ENCODE data around the gene RPH3AL.
"Not testable (repeated sequence)": the region's sequence is repeated elsewhere in the genome, so short reads cannot be mapped to it uniquely, and the experiment has no call there.

The RPH3AL gene

DNA sequence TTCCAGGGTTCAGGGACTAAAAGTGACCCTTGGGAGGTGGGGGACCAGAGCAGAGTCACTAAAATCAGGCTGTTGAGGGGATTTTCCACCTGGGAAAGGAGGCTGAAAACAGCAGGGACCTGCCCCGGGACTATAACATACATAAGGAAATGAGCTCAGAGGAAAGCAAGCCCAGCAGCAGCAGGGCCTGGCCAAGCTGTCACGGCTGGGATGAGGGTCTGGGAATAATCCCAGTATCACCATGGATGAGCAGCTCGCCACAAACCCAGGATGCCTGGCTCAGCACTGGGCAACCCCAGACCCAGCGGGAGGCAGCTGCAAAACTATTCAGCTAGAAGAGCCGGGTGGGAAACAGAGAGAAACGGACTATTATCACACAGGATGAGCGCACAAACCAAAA, 72.4 kb downstream of the RPH3AL start:
- DNase-seq: no peak

DNA sequence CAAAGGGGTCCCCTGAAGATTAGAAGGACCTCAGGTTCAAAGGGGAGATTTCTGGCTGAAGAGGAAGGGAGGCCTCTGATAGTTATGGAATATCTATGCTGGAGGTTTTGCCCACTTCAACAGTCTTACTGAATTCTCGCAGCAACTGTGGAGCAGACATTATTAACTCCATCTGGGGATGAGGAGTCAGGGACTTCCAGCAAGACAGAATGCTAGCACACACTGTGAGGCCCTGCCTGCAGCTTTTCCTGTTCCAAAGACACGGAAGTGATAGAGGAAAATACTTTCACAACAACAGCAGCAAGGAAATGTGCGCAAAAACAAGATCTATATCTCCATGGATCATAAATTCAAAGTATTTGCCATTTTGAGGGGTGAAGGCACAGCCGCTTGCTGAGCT, 72.8 kb downstream of the RPH3AL start:
- DNase-seq: no peak

DNA sequence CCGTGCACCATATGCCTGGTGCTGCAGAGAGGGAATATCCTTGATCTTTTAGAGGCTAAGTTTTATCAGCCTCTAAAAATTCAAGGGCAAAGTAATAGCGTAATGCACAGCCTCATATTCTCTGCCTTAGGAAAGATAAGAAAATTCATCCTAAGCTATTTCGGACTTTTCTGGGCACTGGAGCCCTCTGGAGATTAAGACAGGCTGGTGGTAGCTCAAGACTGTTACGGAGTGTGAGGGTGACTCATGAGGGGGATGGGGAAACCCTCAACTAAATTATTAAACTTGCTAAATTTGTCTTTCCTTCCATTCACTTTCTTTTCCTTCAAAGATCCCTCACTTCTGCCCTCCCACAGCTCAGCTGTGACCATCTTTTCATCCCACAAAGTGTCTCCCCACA, 73.3 kb downstream of the RPH3AL start:
- no peak for DNase-seq

DNA sequence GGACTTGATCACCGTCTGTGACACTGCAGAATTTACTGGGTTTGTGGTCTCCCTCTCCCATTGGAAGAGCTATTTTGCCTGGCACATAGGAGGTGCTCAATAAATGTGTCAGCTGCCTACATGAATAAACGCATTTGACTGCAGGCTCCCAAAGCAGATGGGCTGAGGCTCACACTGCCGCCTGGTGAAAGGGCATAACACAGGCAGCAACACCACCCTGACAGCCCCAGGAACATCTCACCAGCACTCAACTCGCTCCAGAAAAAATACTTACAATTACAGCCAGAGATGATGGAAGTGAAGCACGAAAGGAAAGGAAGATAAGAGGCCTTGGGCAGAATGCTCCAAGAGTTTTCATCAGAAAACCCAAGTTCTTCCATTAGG, 73.9 kb downstream of the RPH3AL start:
- DNase-seq: no peak

DNA sequence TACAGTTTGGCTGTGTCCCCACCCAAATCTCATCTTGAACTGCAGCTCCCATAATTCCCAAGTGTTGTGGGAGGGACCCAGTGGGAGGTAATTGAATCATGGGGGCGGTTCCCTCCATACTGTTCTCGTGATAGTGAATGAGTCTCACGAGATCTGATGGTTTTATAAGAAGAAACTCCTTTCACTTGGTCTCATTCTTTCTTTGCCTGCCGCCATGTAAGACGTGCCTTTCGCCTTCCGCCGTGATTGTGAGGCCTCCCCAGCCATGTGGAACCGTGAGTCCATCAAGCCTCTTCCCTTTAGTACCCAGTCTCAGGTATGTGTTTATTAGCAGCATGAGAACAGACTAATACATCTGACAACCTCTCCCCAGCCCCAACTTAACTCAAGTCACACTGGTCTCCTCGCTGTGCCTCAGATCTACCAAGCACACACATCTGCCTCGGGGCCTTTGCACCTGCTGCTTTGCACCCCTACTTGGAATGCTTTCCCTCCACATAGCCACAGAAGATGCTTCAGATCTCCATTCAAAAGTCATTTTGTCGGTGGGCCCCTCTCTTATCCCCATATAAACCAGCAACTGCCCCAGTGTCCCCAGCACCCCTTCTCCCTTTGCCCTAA, 74.4 kb downstream of the RPH3AL start:
- DNase-seq: no peak

DNA sequence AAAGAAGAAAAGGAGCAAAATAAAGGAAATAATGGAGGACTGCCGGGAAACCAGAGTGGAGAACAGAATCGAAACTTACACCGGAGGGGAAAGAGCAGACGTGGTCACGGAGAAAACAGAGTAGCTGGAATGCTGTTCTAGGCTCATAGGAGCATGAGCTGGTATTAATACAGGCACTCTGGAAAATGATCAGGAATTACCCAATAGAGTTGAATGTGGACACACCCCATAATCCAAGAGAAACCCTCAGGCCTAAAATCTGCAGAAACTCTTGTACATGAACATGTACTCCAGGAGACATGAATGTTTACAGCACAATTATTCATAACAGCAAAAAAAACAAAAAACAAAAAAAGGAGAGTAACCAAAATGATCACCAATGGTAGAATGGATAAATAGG, 77.7 kb downstream of the RPH3AL start:
- DNase-seq: no peak

DNA sequence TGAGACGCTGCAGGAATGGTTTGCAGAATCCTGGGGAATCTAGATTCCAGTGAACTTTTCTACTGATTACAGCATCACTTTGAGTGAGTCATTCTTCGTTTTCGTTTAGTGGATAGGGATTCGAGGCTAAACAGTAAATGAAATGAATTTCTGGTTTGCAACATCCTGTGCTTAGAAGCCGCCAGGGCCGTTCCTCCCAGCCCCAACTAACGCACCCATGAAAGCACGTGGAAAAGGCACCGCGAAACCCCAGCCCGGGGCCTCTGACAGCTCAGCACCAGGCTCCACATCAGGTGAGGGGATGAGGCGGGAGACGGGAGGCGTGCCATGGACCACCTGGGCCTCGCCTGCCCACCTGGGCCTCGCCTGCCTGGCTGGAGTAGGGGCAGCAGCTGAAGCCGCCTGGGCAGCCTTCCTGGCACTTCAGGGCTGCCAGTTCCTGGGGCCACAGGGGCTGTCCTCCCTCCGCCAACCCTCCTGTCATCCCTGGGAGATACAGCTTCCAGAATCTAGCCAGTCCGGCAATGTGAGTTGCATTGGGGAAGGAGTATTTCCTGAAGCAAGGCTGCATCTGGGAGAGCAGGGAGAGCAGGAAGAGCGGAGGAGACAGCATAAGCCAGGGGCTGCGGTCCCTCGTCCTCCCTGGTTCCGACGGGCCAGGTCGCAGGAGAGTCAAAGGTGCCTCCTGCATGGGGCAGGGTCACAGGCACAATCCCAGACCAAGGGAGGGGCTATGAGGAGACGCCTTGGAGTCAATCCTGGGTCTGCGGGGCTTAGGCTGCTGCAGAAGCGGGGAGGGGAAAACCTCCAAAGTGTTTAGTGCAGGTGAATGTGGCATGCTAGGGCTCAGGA, 78.4 kb downstream of the RPH3AL start:
- DNase-seq: no peak

DNA sequence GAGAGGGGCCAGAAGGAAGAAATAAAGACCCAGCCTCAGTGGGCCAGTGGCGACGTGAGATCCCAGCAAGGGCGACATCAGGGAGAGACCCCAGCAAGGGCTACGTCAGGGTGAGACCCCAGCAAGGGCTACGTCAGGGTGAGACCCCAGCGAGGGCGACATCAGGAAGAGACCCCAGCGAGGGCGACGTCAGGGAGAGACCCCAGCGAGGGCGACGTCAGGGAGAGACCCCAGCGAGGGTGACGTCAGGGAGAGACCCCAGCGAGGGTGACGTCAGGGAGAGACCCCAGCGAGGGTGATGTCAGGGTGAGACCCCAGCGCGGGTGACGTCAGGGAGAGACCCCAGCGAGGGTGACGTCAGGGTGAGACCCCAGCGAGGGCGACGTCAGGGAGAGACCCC, 79.8 kb downstream of the RPH3AL start:
- not testable (repeated sequence) for DNase-seq

DNA sequence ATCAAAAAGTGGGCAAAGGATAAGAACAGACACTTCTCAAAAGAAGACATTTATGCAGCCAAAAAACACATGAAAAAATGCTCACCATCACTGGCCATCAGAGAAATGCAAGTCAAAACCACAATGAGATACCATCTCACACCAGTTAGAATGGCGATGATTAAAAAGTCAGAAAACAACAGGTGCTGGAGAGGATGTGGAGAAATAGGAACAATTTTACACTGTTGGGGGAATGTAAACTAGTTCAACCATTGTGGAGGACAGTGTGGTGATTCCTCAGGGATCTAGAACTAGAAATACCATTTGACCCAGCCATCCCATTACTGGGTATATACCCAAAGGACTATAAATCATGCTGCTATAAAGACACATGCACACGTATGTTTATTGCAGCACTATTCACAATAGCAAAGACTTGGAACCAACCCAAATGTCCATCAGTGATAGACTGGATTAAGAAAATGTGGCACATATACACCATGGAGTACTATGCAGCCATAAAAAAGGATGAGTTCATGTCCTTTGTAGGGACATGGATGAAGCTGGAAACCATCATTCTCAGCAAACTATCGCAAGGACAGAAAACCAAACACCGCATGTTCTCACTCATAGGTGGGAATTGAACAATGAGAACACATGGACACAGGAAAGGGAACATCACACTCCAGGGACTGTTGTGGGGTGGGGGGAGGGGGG, 80.5 kb downstream of the RPH3AL start:
- DNase-seq: not testable (repeated sequence)

DNA sequence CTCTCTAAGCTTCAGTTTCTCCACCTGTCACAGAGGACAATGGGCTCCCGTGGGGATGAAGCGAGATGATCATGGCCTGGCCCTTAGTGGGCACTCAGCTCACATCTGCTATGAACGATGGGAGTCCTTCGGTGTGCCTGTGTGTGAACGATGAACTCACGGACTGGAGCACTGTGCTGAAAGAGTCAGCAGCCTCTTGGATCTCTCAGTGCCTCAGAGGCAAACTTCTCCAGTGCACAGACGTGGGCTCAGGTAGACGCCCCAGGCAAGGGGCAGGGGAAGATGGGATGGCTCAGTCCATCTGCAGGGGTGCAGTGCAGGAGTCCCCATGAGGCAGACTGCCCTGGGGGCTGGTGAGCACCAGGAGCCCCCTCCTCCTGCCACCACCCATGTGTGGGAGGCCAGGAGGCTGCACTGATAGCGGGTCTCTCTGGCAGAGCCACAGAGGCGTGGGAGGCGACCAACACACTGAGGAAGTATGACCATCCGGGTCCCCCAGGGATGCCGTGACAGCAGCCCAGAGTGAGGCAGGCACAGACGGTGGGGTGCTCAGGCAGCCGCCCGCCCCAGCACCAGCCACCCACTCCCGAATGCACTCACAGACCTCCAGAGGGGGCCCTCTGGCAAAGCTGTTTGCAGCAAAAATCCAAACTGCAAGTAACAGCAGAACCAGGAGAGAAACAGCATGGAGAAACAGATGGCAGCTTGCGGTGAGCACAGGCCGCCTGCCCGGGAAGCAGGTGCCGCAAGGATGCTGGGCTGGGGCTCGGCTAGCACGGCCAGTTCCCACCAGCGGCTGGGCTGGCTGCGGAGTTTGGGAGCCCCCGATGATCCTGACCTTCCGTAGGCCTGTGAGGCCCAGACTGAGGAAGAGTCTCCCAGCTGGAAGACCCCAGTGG, 82.7 kb downstream of the RPH3AL start:
- DNase-seq: no peak

DNA sequence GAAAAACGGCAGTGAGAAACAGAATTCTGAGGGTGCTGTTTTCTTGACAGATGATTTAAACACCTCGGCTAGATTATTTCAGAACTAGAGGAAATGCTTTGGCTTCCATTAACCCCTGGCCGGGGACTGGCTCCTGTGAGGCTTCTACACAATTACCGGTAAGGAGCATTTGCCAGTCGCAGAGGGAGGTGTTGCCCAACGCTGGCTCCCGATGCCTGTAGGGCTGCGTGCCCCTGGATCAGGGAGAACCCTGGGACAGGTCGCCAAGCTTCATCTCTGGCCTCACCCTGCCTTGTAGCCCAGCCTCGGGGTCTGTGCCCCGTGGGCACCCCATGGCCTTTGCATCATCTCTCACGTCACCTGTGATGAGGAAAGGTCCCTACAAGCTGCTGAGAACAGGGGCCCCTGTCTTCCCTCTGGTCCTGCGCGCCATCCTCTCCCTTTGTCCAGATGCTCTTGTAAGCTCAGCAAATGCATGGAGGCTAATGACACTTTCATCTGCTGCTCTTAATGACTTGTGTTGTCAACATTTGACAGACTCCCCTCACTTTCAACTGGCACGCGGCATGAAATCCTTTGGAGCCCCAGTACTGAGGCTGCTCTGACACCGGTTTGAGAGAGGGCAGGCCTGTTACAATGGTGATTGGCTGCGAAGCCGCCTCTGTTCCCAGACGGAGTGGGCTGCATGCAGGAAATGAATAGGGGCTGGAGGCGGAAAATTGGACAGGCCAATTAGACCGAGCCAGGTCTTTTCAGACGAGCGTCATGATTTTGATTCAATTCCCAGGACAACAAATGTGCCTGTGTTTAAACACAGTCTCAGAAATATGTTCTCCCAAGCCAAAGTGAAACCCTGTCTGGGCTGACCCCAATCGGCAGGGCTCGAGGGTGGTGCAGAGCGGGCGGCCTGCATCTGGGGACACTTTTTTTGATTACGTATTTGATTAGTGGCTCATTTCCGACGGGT, 85.6 kb downstream of the RPH3AL start:
- DNase-seq: peak; percentile 43

DNA sequence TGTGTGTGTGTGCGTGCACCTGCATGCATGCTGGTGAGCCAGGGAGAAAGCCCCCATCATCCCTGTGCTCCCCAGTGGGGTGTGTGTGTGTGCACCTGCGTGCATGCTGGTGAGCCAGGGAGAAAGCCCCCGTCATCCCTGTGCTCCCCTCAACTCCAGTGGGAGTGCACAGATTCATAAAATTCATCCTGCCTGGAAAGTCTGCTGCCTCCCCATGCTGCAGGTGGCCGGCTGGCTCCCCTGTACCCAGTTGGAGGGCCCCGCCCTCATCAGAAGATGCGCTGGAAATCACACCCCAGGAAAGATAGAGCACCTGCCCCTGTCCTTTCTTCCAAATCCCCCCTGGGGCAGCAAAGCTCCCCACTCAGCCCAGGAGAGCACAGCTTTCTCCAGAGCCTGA, 86.4 kb downstream of the RPH3AL start:
- no peak for DNase-seq

DNA sequence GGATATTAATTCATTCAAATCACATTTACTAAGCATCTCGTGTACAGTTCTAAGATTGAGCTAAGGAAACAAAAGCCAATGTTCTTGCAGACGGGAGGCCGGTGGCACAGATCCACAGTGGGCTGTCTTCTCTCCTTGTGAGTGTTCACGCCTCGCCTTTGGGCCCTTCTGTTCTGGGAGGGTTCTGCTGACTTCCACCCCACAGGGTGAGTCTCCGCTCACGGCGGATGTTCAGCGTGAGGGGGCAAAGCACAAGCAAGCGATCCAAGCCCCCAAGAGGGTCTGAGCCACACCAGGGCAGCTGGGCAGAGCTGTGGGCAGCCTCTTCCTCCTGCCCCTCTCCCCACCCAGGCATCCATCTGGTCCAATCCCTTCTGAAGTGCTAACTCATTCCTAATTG, 86.9 kb downstream of the RPH3AL start:
- DNase-seq: no peak

DNA sequence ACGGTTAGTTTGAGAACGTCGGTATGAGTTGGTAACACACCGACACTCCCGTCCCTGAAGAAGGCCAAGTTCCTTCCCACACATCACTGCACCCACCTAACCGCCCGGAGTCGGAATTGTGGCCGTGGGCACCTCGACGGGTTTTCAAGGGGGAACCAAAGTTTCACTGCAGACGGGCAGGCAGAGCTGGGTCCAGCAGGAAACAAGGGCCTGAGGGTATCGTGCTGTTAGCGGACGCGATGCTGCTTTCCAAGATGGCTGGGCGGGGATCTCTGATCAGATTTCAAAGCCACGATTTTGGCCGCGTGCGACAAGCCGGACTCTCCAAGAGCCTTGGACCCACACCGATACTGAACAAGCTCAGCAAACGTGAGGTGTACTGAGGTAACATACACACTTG, 88.8 kb downstream of the RPH3AL start:
- no peak for DNase-seq

DNA sequence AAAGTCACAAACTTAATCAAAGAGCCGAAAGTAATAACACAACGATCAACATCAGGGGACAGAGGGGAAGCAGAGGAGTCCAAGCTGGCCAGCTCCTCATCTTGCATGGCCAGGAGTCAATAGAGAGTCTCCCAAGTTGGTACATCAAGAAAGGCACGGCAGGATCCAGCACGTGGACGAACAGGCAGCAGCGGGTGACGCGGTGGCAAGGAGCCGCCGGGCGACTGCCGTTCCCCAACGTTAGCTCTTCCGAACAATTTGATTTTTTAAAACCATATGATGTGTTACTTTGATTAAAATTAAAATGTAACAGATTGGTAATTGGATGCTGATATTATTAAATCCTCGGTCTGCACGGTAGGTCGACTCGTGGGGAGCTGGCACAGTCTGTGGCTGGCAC, 89.3 kb downstream of the RPH3AL start:
- no peak for DNase-seq

DNA sequence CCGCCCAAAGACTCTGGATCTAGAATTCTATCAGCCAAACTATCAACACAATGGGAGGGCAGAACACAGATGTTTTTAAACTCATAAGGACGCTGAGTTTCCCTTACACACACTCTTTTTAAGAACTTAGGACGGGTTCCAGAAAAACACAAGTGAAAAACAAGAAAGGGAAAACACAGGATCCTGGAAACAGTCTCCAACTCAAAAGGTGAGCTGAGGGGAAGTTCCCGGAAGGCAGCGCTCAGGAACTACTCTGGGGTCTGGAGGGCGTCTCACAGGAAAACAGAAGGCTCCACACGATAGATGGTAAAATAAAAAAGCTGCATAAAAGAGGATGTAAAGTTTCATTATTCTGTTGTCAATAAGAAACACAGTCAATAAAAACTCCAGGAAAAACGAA, 91.0 kb downstream of the RPH3AL start:
- DNase-seq: no peak

DNA sequence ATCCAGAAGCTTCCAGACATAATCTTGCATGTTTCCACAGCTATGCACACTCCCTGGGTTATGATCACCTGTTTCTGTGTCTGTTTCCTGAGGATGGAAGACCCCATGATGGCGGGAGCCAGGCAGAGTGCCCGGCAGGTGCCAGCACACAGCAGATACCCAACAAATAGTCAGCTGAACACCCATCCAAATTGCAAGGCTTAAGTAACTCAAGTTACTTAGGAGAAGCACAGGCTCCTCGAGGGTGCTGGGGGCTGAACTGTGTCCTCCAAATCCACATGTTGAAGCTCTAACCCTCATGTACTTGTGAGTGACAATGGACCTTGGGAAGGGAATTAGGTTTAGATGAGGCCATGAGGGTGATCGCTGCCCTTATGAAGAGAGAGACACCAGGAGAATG, 91.7 kb downstream of the RPH3AL start:
- DNase-seq: no peak

DNA sequence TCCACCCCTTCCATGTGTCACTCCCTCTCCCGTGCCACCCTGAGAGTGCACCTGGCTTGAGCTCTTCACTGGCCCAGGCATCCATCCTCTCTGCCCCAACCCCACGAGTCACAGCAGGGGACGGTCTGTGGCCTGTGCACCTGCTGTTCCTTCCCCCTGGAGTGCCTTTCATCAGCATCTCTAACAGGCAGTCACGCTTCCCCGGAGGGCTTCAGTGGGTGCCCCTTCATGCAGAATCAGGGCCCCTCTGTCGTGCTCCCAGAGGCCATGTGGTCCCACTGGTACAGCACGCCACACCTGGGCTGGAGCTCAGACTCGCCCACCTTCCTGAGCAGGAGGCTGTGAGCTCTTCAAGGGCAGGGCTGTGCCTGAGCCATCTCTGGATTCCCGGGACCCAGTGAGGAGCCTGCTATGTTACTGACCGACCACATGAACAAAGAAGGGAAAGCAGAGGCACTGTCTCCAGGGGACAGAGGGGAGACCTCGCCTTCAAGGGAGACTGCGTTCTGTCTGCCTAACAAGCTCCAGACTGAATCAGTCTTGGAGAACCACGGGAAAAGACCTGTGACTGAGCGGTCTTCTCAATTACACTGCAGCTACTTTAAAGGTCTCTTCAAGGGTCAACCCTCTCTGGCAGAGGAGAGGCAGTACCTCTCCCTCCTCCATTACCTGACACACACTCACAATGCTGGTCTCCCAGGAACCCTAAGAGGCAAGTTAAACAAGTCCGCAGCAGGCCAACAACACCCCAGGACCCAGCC, 92.4 kb downstream of the RPH3AL start:
- no peak for DNase-seq

DNA sequence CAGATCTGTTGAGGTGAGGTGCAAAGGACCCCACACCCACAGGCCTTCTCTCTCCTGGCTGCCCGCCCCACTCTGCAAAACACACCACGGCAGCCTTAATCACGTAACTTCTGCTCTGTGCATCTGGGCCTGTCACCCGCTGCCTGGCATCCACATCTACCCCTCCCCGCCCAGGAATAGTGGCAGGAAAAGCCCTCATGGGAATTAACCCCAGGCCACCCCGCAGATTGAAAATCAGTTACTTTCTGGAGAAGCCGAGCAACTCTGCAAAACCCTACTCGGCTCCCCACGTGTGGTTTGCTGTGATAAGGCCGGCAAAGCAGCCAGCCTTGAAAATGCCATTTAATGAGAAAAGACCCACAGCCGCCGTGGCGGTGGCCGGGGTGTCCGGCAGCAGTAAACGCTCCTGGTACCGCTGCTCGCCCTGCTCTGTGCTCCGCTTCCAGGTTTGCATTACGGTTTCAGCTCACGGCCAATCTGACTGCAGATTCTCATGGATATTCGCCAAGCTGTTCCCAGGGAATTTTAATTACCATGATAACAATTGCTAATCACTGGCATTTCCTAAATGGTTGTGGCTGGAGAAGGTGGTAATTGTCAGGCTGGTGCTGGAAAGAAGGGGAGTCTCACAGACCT, 93.1 kb downstream of the RPH3AL start:
- DNase-seq: no peak

DNA sequence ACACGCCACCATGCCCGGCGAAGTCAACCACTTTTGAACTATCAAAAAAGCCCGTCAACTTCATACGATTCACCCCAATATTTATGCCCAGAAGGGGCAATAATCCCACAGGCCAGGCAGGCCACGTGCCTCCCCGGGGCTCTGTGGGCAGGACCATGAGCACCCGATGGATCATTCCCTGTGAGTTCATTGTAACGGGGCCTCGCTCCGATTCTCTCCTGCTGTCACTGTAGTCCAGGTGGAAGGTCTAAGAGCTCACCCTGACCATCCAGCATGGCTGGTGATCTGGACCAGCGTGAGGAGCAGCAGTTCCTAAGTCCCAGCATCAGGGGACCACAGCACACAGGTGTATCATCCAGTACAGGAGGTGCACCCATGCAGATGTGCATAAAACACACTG, 93.7 kb downstream of the RPH3AL start:
- DNase-seq: no peak
